SH-SY5Y (cell line): ENCODE measurements around the gene LUC7L3.

Experiments used
- GATA2 ChIP-seq: IDR thresholded peaks from 2 replicates; pipeline ENCODE4 v1.6.1; 2011; ENCODE audit warnings: mild to moderate bottlenecking, low read depth, low read length
- GATA3 ChIP-seq: IDR thresholded peaks from 2 replicates; pipeline ENCODE4 v1.6.1; 2011; ENCODE audit warnings: low read depth, mild to moderate bottlenecking, low read length, moderate library complexity

- TF ChIP-seq GATA2 (no peak), GATA3 (no peak)
Observed at GRCh38 chr17:50684612-50685333, 34.6 kb upstream of the LUC7L3 start.
